Esophagus muscularis mucosa (tissue), 4 donors: ENCODE measurements around the gene COL4A6.

Experiments
- EP300 ChIP-seq: sonication (generic); formaldehyde crosslinking; IDR thresholded peaks from one replicate; pipeline ENCODE4 v1.6.1; 2017; ENCODE audit warnings: antibody characterized with exemption
- POLR2A ChIP-seq: fragments of 450-650 bp; IDR thresholded peaks from one replicate; pipeline ENCODE4 v1.6.1; 2017; ENCODE audit warnings: antibody characterized with exemption, moderate library complexity, mild to moderate bottlenecking, low read depth
- TF ChIP-seq, protein P1 (sequence below), 3 experiments: fragments of 200-600 bp in 2 of 3; fragments of 450-650 bp in 1 of 3; sonication (generic) in 2 of 3; IDR thresholded peaks; one replicate each; pipeline ENCODE4 v1.5.1; 2017 to 2019; ENCODE audit warnings: antibody characterized with exemption in 3 of 3, mild to moderate bottlenecking in 2 of 3, moderate library complexity in 1 of 3

GRCh38 chrX:108307132-108308085 is 130.8 kb downstream of the COL4A6 start:
- TF ChIP-seq, protein P1, sequence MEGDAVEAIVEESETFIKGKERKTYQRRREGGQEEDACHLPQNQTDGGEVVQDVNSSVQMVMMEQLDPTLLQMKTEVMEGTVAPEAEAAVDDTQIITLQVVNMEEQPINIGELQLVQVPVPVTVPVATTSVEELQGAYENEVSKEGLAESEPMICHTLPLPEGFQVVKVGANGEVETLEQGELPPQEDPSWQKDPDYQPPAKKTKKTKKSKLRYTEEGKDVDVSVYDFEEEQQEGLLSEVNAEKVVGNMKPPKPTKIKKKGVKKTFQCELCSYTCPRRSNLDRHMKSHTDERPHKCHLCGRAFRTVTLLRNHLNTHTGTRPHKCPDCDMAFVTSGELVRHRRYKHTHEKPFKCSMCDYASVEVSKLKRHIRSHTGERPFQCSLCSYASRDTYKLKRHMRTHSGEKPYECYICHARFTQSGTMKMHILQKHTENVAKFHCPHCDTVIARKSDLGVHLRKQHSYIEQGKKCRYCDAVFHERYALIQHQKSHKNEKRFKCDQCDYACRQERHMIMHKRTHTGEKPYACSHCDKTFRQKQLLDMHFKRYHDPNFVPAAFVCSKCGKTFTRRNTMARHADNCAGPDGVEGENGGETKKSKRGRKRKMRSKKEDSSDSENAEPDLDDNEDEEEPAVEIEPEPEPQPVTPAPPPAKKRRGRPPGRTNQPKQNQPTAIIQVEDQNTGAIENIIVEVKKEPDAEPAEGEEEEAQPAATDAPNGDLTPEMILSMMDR (IDR thresholded peaks at IDR 0.05), result peak in 1 of 3 experiments; percentile 5
- TF ChIP-seq EP300, result peak; percentile 12
- TF ChIP-seq POLR2A, result no peak
